Cerebellar nuclear complex (tissue), 1 donor: ENCODE results near the gene BMPR2.

Experiments used
- DNase-seq, 2 experiments: peaks; one replicate each; lab custom pipeline; 2025; lab: John Stamatoyannopoulos, UW

The BMPR2 gene

GRCh38 chr2:202599911-202600310 lies 223.8 kb downstream of the BMPR2 start:
- no peak for DNase-seq

DNA sequence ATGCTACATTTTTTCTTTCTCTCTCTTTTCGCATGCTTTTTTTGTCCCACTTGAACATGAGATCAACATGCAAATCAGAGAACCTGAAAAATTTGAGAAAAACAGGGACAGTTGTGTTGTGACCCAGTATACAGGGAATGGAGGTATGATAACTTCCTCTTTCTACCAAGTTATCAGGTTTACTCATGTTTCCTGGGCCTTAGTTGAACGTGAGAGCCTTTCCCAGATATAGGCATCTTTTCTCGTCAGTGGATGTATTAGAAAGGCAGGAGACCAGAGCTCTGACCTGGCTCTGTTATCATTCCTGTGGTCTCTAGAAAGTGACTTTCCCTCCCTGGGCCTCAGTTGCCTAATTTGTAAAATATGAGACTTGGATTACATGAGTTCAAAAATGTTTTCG lies 228.6 kb downstream of the BMPR2 start:
- DNase-seq = no peak

DNA sequence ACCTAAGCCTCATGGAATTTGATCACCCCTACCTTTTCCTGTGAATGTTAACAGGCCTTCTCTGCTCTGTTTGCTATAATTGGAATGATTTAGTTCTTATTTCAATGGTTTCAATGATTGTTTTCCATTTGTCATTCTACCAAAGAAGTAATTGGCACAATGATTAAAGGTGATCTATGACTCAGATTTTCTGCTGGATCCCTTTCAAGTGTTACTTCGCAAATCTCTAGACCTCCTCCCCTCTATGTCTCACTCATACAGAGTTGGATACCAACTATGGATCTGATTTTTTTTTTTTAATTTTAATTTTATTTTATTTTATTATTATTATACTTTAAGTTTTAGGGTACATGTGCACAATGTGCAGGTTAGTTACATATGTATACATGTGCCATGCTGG lies 229.0 kb downstream of the BMPR2 start:
- DNase-seq = no peak

DNA sequence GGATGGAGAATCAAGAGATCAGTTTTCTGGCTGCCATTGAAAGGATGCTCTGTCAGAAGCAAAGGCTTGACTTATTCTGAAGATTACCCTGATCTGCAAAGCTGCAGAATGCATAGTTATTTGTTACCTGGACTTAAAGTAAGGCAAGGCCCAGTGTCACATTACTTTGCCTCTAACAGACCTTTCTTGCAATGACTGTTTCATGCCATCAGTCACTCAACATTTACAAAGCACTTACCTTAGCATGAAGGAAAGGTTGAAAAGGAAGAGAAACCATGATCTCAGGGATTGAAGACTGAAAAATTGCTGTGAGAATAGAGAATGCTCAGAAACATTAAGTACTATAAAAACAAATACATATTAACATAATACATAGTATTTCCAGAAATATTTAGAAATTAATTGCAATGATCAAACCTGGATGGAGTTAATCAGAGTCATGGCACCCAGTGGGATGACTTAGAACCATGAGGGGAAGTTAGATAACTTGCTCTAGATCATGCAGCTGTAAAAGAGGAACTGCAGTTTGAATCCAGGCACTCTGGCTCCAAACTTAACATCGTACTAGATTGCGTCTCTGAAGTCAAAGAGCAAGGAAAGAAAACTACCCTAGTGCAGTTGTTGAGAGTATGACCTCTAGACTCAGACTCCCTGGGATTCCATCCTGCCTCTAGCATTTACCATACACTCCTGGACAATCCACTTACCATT lies 232.2 kb downstream of the BMPR2 start:
- DNase-seq = no peak

DNA sequence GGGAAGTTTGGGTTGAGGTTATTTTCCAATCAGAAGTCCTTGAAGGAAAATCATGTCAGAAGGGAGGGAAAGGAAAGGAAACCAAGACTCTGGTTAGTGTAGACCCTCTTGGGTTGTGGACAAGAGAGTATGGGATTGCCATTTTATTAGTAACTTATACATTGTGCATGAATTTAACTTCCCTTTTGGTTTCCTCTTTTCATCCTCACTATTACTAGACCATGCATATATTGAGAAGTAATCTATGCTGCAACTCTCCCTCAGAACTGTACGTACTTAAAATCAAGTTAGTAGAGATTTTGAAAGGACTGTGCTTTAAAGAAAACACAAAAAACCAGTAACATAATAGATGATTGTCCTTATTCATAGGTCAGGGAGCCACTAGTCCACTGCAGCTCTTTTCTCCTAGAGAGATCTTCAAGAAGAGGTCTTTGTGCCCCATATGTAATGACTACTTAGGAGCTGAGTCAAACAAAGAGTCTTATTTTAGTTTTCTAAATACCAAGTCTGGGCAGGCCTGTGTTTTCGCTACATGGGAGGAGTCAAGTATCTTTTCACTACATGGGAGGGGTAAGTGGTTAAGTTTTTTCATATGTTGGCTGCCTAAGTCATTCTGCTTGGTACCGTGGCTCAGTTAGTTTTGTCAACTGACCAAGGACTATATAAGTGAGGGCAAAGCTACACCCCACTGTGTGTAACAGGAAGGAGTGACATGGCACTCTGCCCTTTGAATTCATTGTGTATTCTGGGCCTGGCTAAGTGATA lies 233.4 kb downstream of the BMPR2 start:
- no peak for DNase-seq

- no peak for DNase-seq
Measured at GRCh38 chr2:202610380-202610779, 234.3 kb downstream of the BMPR2 start.

GRCh38 chr2:202612145-202612544 lies 236.0 kb downstream of the BMPR2 start:
- no peak for DNase-seq

DNA sequence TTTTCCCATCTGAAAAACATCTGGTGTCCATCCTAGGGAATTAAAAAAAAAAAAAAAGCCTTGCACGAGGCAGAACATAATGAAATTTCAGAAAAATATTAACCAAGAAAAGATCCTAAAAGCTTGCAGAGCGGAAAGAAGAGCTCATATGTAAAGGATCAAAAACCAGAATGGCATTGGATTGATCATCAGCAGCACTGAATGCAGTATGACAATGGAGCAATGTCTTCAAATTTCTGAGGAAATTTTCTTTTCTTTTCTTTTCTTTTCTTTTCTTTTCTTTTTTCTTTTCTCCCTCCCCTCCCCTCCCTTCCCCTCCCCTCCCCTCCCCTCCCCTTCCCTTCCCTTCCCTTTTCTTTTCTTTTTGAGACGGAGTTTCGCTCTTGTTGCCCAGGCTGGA lies 237.4 kb downstream of the BMPR2 start:
- no peak for DNase-seq
